ENCODE results near the gene GINM1. TPM values are rescaled to one million over a fixed set of nuclear protein-coding genes. Genes with fewer than 3 reads are reported as not detected.

Gene GINM1
- total and polyA plus RNA-seq, 2 of the 8 experiments (the other 6 are each of a cell fraction or from before 2014, with no cell fraction given) = 5.1 to 21.6 TPM

DNA sequence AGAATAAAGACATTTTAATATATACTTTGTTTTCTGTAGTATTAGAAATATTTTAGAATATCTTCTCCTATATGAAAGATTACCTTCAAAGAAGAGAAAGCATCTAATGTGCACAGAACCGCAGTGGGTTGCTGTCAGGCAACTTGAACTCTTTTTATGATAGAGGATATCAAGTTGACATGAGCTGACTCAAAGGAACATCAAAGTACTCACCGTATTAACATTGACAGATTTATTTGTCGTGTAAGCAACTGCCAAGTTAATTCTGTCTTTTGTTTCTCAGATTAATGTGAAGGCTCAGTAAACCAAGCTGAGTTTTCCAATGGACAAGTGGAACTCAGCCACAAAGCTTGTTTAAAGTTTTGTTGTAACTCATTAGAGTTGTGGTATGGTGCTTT, 2.2 kb upstream of the GINM1 start:
- H3K23ac ChIP-seq (ENCODE audit: insufficient read length) = no peak overlapping the region
- peaks cover 0 to 6% of the 10 kb centered on the region in 2 experiments for H4K20me1 ChIP-seq (replicated peaks in 1 of 2; ENCODE audit: control insufficient read depth in 1 of 2, insufficient read depth in 2 of 2, low read length in 2 of 2)
- H4K5ac ChIP-seq (ENCODE audit: insufficient read length, low read depth, low read length) = no peak overlapping the region
- no peak overlapping the region for H2BK20ac ChIP-seq (ENCODE audit: low read length)
- no peak overlapping the region for H2BK12ac ChIP-seq (ENCODE audit: low read depth, low read length)
- no peak overlapping the region for H3K4ac ChIP-seq (replicated peaks; ENCODE audit: insufficient read length, low read depth, low read length)
- no peak overlapping the region for H3K18ac ChIP-seq (ENCODE audit: extremely low read depth, low read length)
- no peaks in the 10 kb centered on the region for H3K9me3 ChIP-seq (ENCODE audit: insufficient read depth in 2 of 2, low read depth in 1 of 2, low read length in 1 of 2)
- no peak overlapping the region for H3K14ac ChIP-seq (ENCODE audit: insufficient read length)
- peaks cover 6 to 19% of the 10 kb centered on the region in 2 experiments for H3K79me2 ChIP-seq (ENCODE audit: control insufficient read depth in 1 of 2, insufficient read depth in 2 of 2, low read length in 2 of 2)
- H4K91ac ChIP-seq (replicated peaks; ENCODE audit: insufficient read length, low read length) = no peak overlapping the region
- no peak overlapping the region for H3K4me3 ChIP-seq (ENCODE audit: extremely low read depth in 1 of 4, insufficient read depth in 2 of 4, low read depth in 3 of 4, low read length in 4 of 4)
- no peak overlapping the region for H3K56ac ChIP-seq (replicated peaks; ENCODE audit: insufficient read length, low read depth, low read length)
- FAIRE-seq (no peak), DNase-seq (ENCODE audit: low read depth in 1 of 2, low spot score in 2 of 2) (no peak)
- WGBS, 2 experiments (ENCODE audit: extremely low coverage in 1 of 2, insufficient coverage in 1 of 2, insufficient read length in 1 of 2, insufficient replicate concordance in 2 of 2, low coverage in 1 of 2, low lambda C conversion rate in 2 of 2, missing lambda C conversion rate in 1 of 2) = 79% methylated on average over 3 of the region's 3 CpGs; no CpG with 5 or more reads in 1 of the 2 experiments
- no peak overlapping the region for H4K8ac ChIP-seq (ENCODE audit: extremely low read depth, insufficient read depth, low read length)
- no peak overlapping the region for H2BK120ac ChIP-seq (replicated peaks; ENCODE audit: low read depth, low read length)
- H3K36me3 ChIP-seq (ENCODE audit: control insufficient read depth in 2 of 4, insufficient read depth in 4 of 4, low read length in 3 of 4) = no peaks in the 10 kb centered on the region
- H3K27ac ChIP-seq (ENCODE audit: low read depth, low read length) = no peak overlapping the region
- no peaks in the 10 kb centered on the region for H3K27me3 ChIP-seq (replicated peaks in 1 of 4; ENCODE audit: control insufficient read depth in 3 of 4, extremely low read depth in 1 of 4, insufficient read depth in 3 of 4, low read length in 3 of 4)
- no peak overlapping the region for H3K4me2 ChIP-seq (ENCODE audit: insufficient read depth in 1 of 2, low read depth in 2 of 2, low read length in 2 of 2)
- H2AFZ ChIP-seq (ENCODE audit: low read length) = no peak overlapping the region
- H3K9ac ChIP-seq (replicated peaks in 1 of 4; ENCODE audit: extremely low read depth in 1 of 4, low read depth in 3 of 4, low read length in 3 of 4) = no peak overlapping the region
- H2AK5ac ChIP-seq (ENCODE audit: low read depth, low read length) = no peak overlapping the region
- H3K23me2 ChIP-seq (ENCODE audit: low read depth, low read length) = peaks cover 2% of the 10 kb centered on the region; the same call in 1 of the 2 replicates
- ChIA-PET CTCF (ENCODE audit: partially characterized antibody) (interaction anchor here (0.6 to 6.5 kb wide), 6 partner anchors 11 to 1866 kb away, joined by 3 to 108 read pairs (median 4); partner anchors contain the start of gene PPIL4), POLR2A (ENCODE audit: partially characterized antibody) (interaction anchor here (1.5 kb wide), 1 partner anchor 19 kb away, joined by 3 read pairs; the partner anchor contains the start of gene PPIL4)
- no peaks in the 10 kb centered on the region; a peak in 1 of 7 replicates for H3K4me1 ChIP-seq (replicated peaks in 1 of 4; ENCODE audit: control insufficient read depth in 3 of 4, insufficient read depth in 4 of 4, low read length in 3 of 4)
- H3K79me1 ChIP-seq (ENCODE audit: low read depth, low read length) = no peaks in the 10 kb centered on the region
- no peak overlapping the region for H2BK15ac ChIP-seq (ENCODE audit: low read length)
- no peak overlapping the region for H2BK5ac ChIP-seq (ENCODE audit: low read depth, low read length)
- TF ChIP-seq, protein P1, sequence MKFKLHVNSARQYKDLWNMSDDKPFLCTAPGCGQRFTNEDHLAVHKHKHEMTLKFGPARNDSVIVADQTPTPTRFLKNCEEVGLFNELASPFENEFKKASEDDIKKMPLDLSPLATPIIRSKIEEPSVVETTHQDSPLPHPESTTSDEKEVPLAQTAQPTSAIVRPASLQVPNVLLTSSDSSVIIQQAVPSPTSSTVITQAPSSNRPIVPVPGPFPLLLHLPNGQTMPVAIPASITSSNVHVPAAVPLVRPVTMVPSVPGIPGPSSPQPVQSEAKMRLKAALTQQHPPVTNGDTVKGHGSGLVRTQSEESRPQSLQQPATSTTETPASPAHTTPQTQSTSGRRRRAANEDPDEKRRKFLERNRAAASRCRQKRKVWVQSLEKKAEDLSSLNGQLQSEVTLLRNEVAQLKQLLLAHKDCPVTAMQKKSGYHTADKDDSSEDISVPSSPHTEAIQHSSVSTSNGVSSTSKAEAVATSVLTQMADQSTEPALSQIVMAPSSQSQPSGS (IDR thresholded peaks at IDR 0.05; ENCODE audit: low read length) = no peak
- TF ChIP-seq ASH2L (IDR thresholded peaks at IDR 0.05; ENCODE audit: low read length) = no peak
- TF ChIP-seq, protein P2, sequence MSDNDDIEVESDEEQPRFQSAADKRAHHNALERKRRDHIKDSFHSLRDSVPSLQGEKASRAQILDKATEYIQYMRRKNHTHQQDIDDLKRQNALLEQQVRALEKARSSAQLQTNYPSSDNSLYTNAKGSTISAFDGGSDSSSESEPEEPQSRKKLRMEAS (IDR thresholded peaks at IDR 0.05) = no peak
- no peak for TF ChIP-seq CBX5 (IDR thresholded peaks at IDR 0.05; ENCODE audit: low read depth, low read length)
- no peak for TF ChIP-seq CHD1 (IDR thresholded peaks at IDR 0.05; ENCODE audit: low read depth, low read length)
- TF ChIP-seq KDM1A (IDR thresholded peaks at IDR 0.05; ENCODE audit: borderline replicate concordance, low read length) = no peak
- no peak for TF ChIP-seq NANOG (IDR thresholded peaks at IDR 0.05; ENCODE audit: insufficient read depth, low read depth, low read length, poor library complexity, severe bottlenecking)
- TF ChIP-seq JUND (IDR thresholded peaks at IDR 0.05; ENCODE audit: low read length) = no peak
- TF ChIP-seq PHF8 (conservative IDR thresholded peaks at IDR 0.05; ENCODE audit: low read depth, low read length) = no peak
- TF ChIP-seq BCL11A (IDR thresholded peaks at IDR 0.05; ENCODE audit: low read depth in 2 of 2, low read length in 2 of 2) = no peak
- no peak for TF ChIP-seq TBP (IDR thresholded peaks at IDR 0.05; ENCODE audit: low read depth, low read length)
- no peak for TF ChIP-seq JUN (IDR thresholded peaks at IDR 0.05; ENCODE audit: low read depth, low read length)
- no peak for TF ChIP-seq CBX8 (IDR thresholded peaks at IDR 0.05; ENCODE audit: borderline replicate concordance, low read depth, low read length)

All from H1 (cell line).